ENCODE data around the gene URI1. TPM values are rescaled to one million over a fixed set of nuclear protein-coding genes. Genes with fewer than 3 reads are reported as not detected.
A peak's percentile ranks its signal among the peaks of the same experiment; 100 is the strongest.

The URI1 gene
- total and polyA plus RNA-seq, 10 donors: 23.8 to 64.6 (median 52.4) TPM

- intact Hi-C loops (cut with DNase I; ENCODE audit: low total_unique reads): no loop called here
- H3K4me3 ChIP-seq: no peak overlapping the region
- DNase-seq: no peak
- H3K36me3 ChIP-seq: no peaks in the 10 kb centered on the region
- H3K27ac ChIP-seq: no peak overlapping the region
- peaks cover 0 to 8% (median 0%) of the 10 kb centered on the region in 6 donors for H3K4me1 ChIP-seq
- WGBS, 5 donors: 83 to 89% (median 84%) methylated on average over 13 of the region's 13 CpGs
- H3K27me3 ChIP-seq (replicated peaks in 1 of 7): no peaks in the 10 kb centered on the region
- no peaks in the 10 kb centered on the region for H3K9me3 ChIP-seq
- TF ChIP-seq CTCF (IDR thresholded peaks at IDR 0.05 in 8 of 11, conservative IDR thresholded peaks at IDR 0.05 in 3 of 11): no peak
- TF ChIP-seq POLR2AphosphoS5 (IDR thresholded peaks at IDR 0.05): no peak
- TF ChIP-seq POLR2A (IDR thresholded peaks at IDR 0.05): no peak
These were observed 108.0 kb downstream of the URI1 start for GRCh38 chr19:30049846-30050667.

GRCh38 chr19:30052122-30053075, 110.4 kb downstream of the URI1 start:
- WGBS, 5 donors: 91 to 96% (median 91%) methylated on average over 18 of the region's 18 CpGs
- TF ChIP-seq POLR2AphosphoS5 (IDR thresholded peaks at IDR 0.05) (no peak), CTCF (IDR thresholded peaks at IDR 0.05 in 8 of 11, conservative IDR thresholded peaks at IDR 0.05 in 3 of 11) (no peak), POLR2A (IDR thresholded peaks at IDR 0.05) (no peak)
- H3K4me1 ChIP-seq: no peaks in the 10 kb centered on the region
- DNase-seq: no peak
- no peak overlapping the region for H3K27ac ChIP-seq
- H3K4me3 ChIP-seq: no peak overlapping the region
- H3K36me3 ChIP-seq: no peaks in the 10 kb centered on the region
- H3K27me3 ChIP-seq (replicated peaks in 1 of 7): no peaks in the 10 kb centered on the region
- intact Hi-C loops (cut with DNase I; ENCODE audit: low total_unique reads): no loop called here
- peaks cover 0 to 8% (median 0%) of the 10 kb centered on the region in 8 donors for H3K9me3 ChIP-seq

GRCh38 chr19:30053558-30053957, 111.5 kb downstream of the URI1 start:
- Histone ChIP-seq H3K27ac (no peak overlapping the region), H3K27me3 (replicated peaks in 1 of 7) (no peaks in the 10 kb centered on the region), H3K9me3 (peaks cover 0 to 8% (median 0%) of the 10 kb centered on the region in 8 donors), H3K4me3 (no peak overlapping the region), H3K4me1 (no peaks in the 10 kb centered on the region), H3K36me3 (no peaks in the 10 kb centered on the region)
- WGBS, 5 donors: 80 to 89% (median 87%) methylated on average over 18 of the region's 18 CpGs
- intact Hi-C loops (cut with DNase I; ENCODE audit: low total_unique reads): no loop called here
- DNase-seq: no peak
- TF ChIP-seq POLR2AphosphoS5 (IDR thresholded peaks at IDR 0.05): peak in 2 of 3 donors; percentile 18 to 37
- no peak for TF ChIP-seq CTCF (IDR thresholded peaks at IDR 0.05 in 8 of 11, conservative IDR thresholded peaks at IDR 0.05 in 3 of 11)
- TF ChIP-seq POLR2A (IDR thresholded peaks at IDR 0.05): no peak

Measured in spleen (tissue), 11 donors.